Endodermal cell (in vitro differentiated cells): Measurements from ENCODE around the gene FMO1. TPM values are rescaled to one million over a fixed set of nuclear protein-coding genes. Genes with fewer than 3 reads are reported as not detected.

Experiments
- DNase-seq: peaks from one replicate; pipeline ENCODE4 v3.0.0-alpha.2; 2017
- H3K27ac ChIP-seq: 2 replicates; pipeline ENCODE4 v1.5.1; 2013; ENCODE audit warnings: mild to moderate bottlenecking, low read depth, low read length, moderate library complexity
- H3K27me3 ChIP-seq: 2 replicates; pipeline ENCODE4 v1.6.1; 2013; ENCODE audit warnings: mild to moderate bottlenecking, low read length, moderate library complexity; ENCODE audit not compliant: insufficient read depth, control insufficient read depth, poor library complexity, severe bottlenecking
- H3K36me3 ChIP-seq: 2 replicates; pipeline ENCODE4 v1.7.0; 2013; ENCODE audit warnings: mild to moderate bottlenecking, low read length, moderate library complexity; ENCODE audit not compliant: control insufficient read depth, insufficient read depth
- H3K4me1 ChIP-seq: one replicate; pipeline ENCODE4 v1.7.0; 2013; ENCODE audit warnings: low read length; ENCODE audit not compliant: control insufficient read depth, insufficient read depth
- H3K4me3 ChIP-seq: 2 replicates; pipeline ENCODE4 v1.5.1; 2013; ENCODE audit warnings: mild to moderate bottlenecking, low read length, moderate library complexity
- H3K9ac ChIP-seq: 2 replicates; pipeline ENCODE4 v1.6.1; 2013; ENCODE audit warnings: mild to moderate bottlenecking, low read length, moderate library complexity; ENCODE audit not compliant: poor library complexity, severe bottlenecking; ENCODE audit errors: extremely low read depth
- H3K9me3 ChIP-seq: 2 replicates; pipeline ENCODE4 v1.6.1; 2013; ENCODE audit warnings: mild to moderate bottlenecking, low read length, moderate library complexity; ENCODE audit not compliant: control insufficient read depth
- H3K27ac Mint-ChIP-seq: 2 replicates; pipeline ENCODE4 v1.8.0; 2020; ENCODE audit warnings: mixed read lengths
- H3K27me3 Mint-ChIP-seq: 2 replicates; pipeline ENCODE4 v1.8.0; 2021; ENCODE audit warnings: mild to moderate bottlenecking, mixed read lengths; ENCODE audit not compliant: insufficient read depth
- H3K36me3 Mint-ChIP-seq: 2 replicates; pipeline ENCODE4 v1.8.0; 2020; ENCODE audit warnings: low read depth, mixed read lengths
- H3K4me1 Mint-ChIP-seq: 2 replicates; pipeline ENCODE4 v1.8.0; 2020; ENCODE audit warnings: mixed read lengths
- H3K4me3 Mint-ChIP-seq: 2 replicates; pipeline ENCODE4 v1.8.0; 2020; ENCODE audit warnings: mild to moderate bottlenecking, moderate library complexity, mixed read lengths
- H3K9me3 Mint-ChIP-seq: 2 replicates; pipeline ENCODE4 v1.8.0; 2020; ENCODE audit warnings: mild to moderate bottlenecking, mixed read lengths
- WGBS, 2 experiments: methylation state at CpG; one replicate each; pipeline versions ENCODE4 v1.1.5 to v1.1.7; 2013; ENCODE audit warnings: missing lambda C conversion rate in 2 of 2, mixed read lengths in 1 of 2; ENCODE audit not compliant: insufficient coverage in 1 of 2, insufficient read length in 1 of 2; 5-methylcytosine and 5-hydroxymethylcytosine counted together
- total RNA-seq, 2 donors: library from RNA; stranded (reverse); fragmentation: NEBNext Ultra II Directional in 1 of 2; extraction: Animal tissue kit (Norgen Biotek cat#: 25700) in 1 of 2; gene quantifications; 2 replicates in 1 of 2; 3 replicates in 1 of 2; pipeline ENCODE4 v1.2.1, GENCODE V29; 2021
- TF ChIP-seq, protein P1 (sequence below): fragments of 200-600 bp; sonication (generic); conservative IDR thresholded peaks from 2 replicates; pipeline ENCODE4 v1.5.0; 2021; ENCODE audit warnings: antibody characterized with exemption, mild to moderate bottlenecking

FMO1 gene
- total RNA-seq, 2 donors from 2014 or later: not detected

- Histone ChIP-seq H3K27ac (no peak overlapping the region), H3K4me1 (no peaks in the 10 kb centered on the region), H3K9me3 (peaks cover 2% of the 10 kb centered on the region), H3K27me3 (no peaks in the 10 kb centered on the region), H3K9ac (no peak overlapping the region), H3K4me3 (no peak overlapping the region), H3K36me3 (no peaks in the 10 kb centered on the region)
- peaks cover under 1% of the 10 kb centered on the region for H3K9me3 Mint-ChIP-seq
- no peaks in the 10 kb centered on the region for H3K27me3 Mint-ChIP-seq
- no peak overlapping the region for H3K27ac Mint-ChIP-seq
- TF ChIP-seq, protein P1, sequence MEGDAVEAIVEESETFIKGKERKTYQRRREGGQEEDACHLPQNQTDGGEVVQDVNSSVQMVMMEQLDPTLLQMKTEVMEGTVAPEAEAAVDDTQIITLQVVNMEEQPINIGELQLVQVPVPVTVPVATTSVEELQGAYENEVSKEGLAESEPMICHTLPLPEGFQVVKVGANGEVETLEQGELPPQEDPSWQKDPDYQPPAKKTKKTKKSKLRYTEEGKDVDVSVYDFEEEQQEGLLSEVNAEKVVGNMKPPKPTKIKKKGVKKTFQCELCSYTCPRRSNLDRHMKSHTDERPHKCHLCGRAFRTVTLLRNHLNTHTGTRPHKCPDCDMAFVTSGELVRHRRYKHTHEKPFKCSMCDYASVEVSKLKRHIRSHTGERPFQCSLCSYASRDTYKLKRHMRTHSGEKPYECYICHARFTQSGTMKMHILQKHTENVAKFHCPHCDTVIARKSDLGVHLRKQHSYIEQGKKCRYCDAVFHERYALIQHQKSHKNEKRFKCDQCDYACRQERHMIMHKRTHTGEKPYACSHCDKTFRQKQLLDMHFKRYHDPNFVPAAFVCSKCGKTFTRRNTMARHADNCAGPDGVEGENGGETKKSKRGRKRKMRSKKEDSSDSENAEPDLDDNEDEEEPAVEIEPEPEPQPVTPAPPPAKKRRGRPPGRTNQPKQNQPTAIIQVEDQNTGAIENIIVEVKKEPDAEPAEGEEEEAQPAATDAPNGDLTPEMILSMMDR: no peak
- DNase-seq: no peak
- H3K4me1 Mint-ChIP-seq: peaks cover 7% of the 10 kb centered on the region
- WGBS, 2 experiments: 85 to 100% methylated on average over 2 to 3 of the region's 3 CpGs
- H3K36me3 Mint-ChIP-seq: no peaks in the 10 kb centered on the region
- no peak overlapping the region for H3K4me3 Mint-ChIP-seq
Observed at GRCh38 chr1:171212607-171213351, 35.5 kb upstream of the FMO1 start.

DNA sequence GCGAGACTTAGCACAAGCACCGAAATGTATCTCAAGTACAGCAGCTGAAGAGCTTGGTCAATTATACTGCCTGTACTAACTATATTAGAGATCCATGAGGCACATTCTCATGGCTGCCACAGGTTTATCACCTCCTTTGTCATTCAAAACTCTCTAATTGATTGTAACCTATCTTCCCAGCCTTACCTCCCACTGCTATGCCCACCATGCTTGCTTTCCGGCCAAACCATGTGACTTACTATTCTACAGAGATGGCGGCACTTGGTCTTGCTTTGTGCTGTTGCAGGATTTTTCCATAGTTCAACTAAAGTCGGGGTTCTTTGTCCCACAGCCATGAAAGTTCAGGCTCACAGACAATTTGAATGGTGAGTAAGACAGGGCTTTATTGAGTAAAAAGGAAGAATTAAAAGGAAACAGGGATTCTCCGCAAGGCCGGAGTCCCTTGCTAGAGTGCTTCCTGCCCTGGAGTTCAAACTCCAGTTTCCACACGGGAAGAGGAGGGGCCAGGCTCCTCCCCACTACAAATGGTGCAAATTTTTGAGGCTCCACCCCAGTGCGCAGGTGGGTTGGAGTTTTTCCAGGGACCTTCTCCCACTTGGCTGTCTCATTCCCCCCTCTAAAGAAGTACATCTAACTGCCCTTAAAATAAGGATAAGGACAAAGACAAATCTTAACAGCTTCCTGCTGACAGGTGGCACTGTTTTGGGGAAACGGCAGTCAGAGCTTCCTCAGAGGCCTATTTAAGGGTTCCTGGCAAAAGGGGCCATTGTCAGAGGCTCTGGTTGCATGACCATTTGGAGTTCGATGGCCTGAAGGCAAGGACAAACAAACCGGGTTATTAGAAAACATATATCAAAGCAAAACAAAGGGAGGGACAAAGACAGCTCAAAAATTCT, 34.5 kb upstream of the FMO1 start:
- Mint-ChIP-seq H3K4me1 (peaks cover 7% of the 10 kb centered on the region), H3K36me3 (no peaks in the 10 kb centered on the region), H3K4me3 (no peak overlapping the region), H3K27ac (no peak overlapping the region), H3K9me3 (peaks cover 10% of the 10 kb centered on the region), H3K27me3 (no peaks in the 10 kb centered on the region)
- Histone ChIP-seq H3K27me3 (no peaks in the 10 kb centered on the region), H3K9me3 (peaks cover 12% of the 10 kb centered on the region), H3K36me3 (no peaks in the 10 kb centered on the region), H3K27ac (no peak overlapping the region), H3K9ac (no peak overlapping the region), H3K4me3 (no peak overlapping the region), H3K4me1 (no peaks in the 10 kb centered on the region)
- TF ChIP-seq, protein P1: peak; percentile 46
- 82 to 90% methylated on average over 5 to 12 of the region's 12 CpGs for WGBS, 2 experiments
- peak; percentile 74 for DNase-seq

- H3K4me1 Mint-ChIP-seq: peaks cover 29% of the 10 kb centered on the region
Observed at GRCh38 chr1:171217658-171218443, 30.4 kb upstream of the FMO1 start.

More at GRCh38 chr1:171217658-171218443, 30.4 kb upstream of the FMO1 start:
- no peak for DNase-seq
- Histone ChIP-seq H3K36me3 (no peaks in the 10 kb centered on the region), H3K9me3 (peaks cover 13% of the 10 kb centered on the region), H3K4me1 (peaks cover 2% of the 10 kb centered on the region), H3K4me3 (no peak overlapping the region), H3K9ac (no peak overlapping the region), H3K27me3 (no peaks in the 10 kb centered on the region), H3K27ac (no peak overlapping the region)
- Mint-ChIP-seq H3K4me3 (no peak overlapping the region), H3K9me3 (peaks cover 10% of the 10 kb centered on the region), H3K27ac (no peak overlapping the region), H3K36me3 (no peaks in the 10 kb centered on the region), H3K27me3 (no peaks in the 10 kb centered on the region)
- TF ChIP-seq, protein P1: no peak
- 87 to 94% methylated on average over 8 to 9 of the region's 9 CpGs for WGBS, 2 experiments
